HEK293 (cell line): ENCODE results near the gene SLC22A4.

Source experiments
- BCL11A ChIP-seq: fragments of 450-650 bp; formaldehyde crosslinking; IDR thresholded peaks from 2 replicates; pipeline ENCODE4 v1.5.1; 2016; ENCODE audit warnings: low read depth, missing biosample characterization, missing genetic modification characterization
- ELK4 ChIP-seq: IDR thresholded peaks from 2 replicates; pipeline ENCODE4 v1.6.1; 2011; ENCODE audit warnings: mild to moderate bottlenecking, low read depth, low read length, borderline replicate concordance
- GLIS2 ChIP-seq: fragments of 450-650 bp; formaldehyde crosslinking; IDR thresholded peaks from 2 replicates; pipeline ENCODE4 v1.5.1; 2016; ENCODE audit warnings: missing biosample characterization, missing genetic modification characterization
- HOXD13 ChIP-seq: sonication (generic); formaldehyde crosslinking; IDR thresholded peaks from 2 replicates; pipeline ENCODE4 v1.8.0; 2022; ENCODE audit warnings: missing genetic modification reagents, borderline replicate concordance
- OSR2 ChIP-seq: fragments of 450-650 bp; formaldehyde crosslinking; IDR thresholded peaks from 2 replicates; pipeline ENCODE4 v1.5.1; 2016; ENCODE audit warnings: missing biosample characterization, missing genetic modification characterization
- PATZ1 ChIP-seq: fragments of 450-650 bp; formaldehyde crosslinking; IDR thresholded peaks from 2 replicates; pipeline ENCODE4 v1.5.1; 2016; ENCODE audit warnings: missing biosample characterization, missing genetic modification characterization
- WT1 ChIP-seq: fragments of 450-650 bp; formaldehyde crosslinking; IDR thresholded peaks from 2 replicates; pipeline ENCODE4 v1.5.1; 2016; ENCODE audit warnings: missing biosample characterization, missing genetic modification characterization
- ZBTB20 ChIP-seq: fragments of 450-650 bp; formaldehyde crosslinking; IDR thresholded peaks from 2 replicates; pipeline ENCODE4 v1.5.1; 2016; ENCODE audit warnings: missing biosample characterization, missing genetic modification characterization
- ZFP37 ChIP-seq: fragments of 450-650 bp; formaldehyde crosslinking; IDR thresholded peaks from 2 replicates; pipeline ENCODE4 v1.5.1; 2016; ENCODE audit warnings: missing biosample characterization, missing genetic modification characterization
- ZNF121 ChIP-seq: fragments of 450-650 bp; formaldehyde crosslinking; IDR thresholded peaks from 2 replicates; pipeline ENCODE4 v1.5.1; 2016; ENCODE audit warnings: missing biosample characterization, missing genetic modification characterization
- ZNF24 ChIP-seq: fragments of 450-650 bp; formaldehyde crosslinking; IDR thresholded peaks from 2 replicates; pipeline ENCODE4 v1.5.1; 2016; ENCODE audit warnings: missing biosample characterization, missing genetic modification characterization
- ZNF274 ChIP-seq, 2 experiments: fragments of 200-500 bp in 1 of 2; fragments of 450-650 bp in 1 of 2; sonication (Bioruptor generic) in 1 of 2; formaldehyde crosslinking in 1 of 2; IDR thresholded peaks; 2 replicates each; pipeline versions ENCODE4 v1.5.1 to v1.6.1; 2014 to 2016; ENCODE audit warnings: borderline replicate concordance in 1 of 2, inconsistent platforms in 1 of 2, low read length in 1 of 2, missing biosample characterization in 1 of 2, missing genetic modification characterization in 1 of 2
- ZNF324 ChIP-seq: fragments of 450-650 bp; formaldehyde crosslinking; IDR thresholded peaks from 2 replicates; pipeline ENCODE4 v1.5.1; 2016; ENCODE audit warnings: missing biosample characterization, missing genetic modification characterization
- ZNF341 ChIP-seq: fragments of 450-650 bp; formaldehyde crosslinking; IDR thresholded peaks from 2 replicates; pipeline ENCODE4; 2016; ENCODE audit warnings: low read depth, missing biosample characterization, missing genetic modification characterization
- ZNF350 ChIP-seq: fragments of 450-650 bp; formaldehyde crosslinking; IDR thresholded peaks from 2 replicates; pipeline ENCODE4 v1.5.0; 2017; ENCODE audit warnings: missing biosample characterization, mild to moderate bottlenecking, missing genetic modification characterization
- ZNF366 ChIP-seq: fragments of 450-650 bp; formaldehyde crosslinking; conservative IDR thresholded peaks from 2 replicates; pipeline ENCODE4 v1.5.1; 2016; ENCODE audit warnings: missing biosample characterization, missing genetic modification characterization
- ZNF391 ChIP-seq: fragments of 450-650 bp; formaldehyde crosslinking; IDR thresholded peaks from 2 replicates; pipeline ENCODE4 v1.5.1; 2016; ENCODE audit warnings: low read depth, missing biosample characterization, missing genetic modification characterization, borderline replicate concordance
- ZNF394 ChIP-seq: fragments of 450-650 bp; formaldehyde crosslinking; IDR thresholded peaks from 2 replicates; pipeline ENCODE4 v1.5.1; 2016; ENCODE audit warnings: missing biosample characterization, missing genetic modification characterization, mild to moderate bottlenecking, moderate library complexity, borderline replicate concordance
- ZNF404 ChIP-seq: fragments of 450-650 bp; formaldehyde crosslinking; IDR thresholded peaks from 2 replicates; pipeline ENCODE4 v1.5.1; 2017; ENCODE audit warnings: missing biosample characterization, missing genetic modification characterization
- ZNF501 ChIP-seq: fragments of 450-650 bp; formaldehyde crosslinking; IDR thresholded peaks from 2 replicates; pipeline ENCODE4 v1.5.1; 2016; ENCODE audit warnings: missing biosample characterization, missing genetic modification characterization
- ZNF600 ChIP-seq: fragments of 450-650 bp; formaldehyde crosslinking; IDR thresholded peaks from 2 replicates; pipeline ENCODE4 v1.5.1; 2016; ENCODE audit warnings: missing biosample characterization, missing genetic modification characterization
- ZNF621 ChIP-seq: fragments of 450-650 bp; formaldehyde crosslinking; IDR thresholded peaks from 2 replicates; pipeline ENCODE4 v1.5.1; 2017; ENCODE audit warnings: missing biosample characterization, missing genetic modification characterization
- ZNF629 ChIP-seq: fragments of 450-650 bp; formaldehyde crosslinking; IDR thresholded peaks from 2 replicates; pipeline ENCODE4 v1.5.1; 2017; ENCODE audit warnings: missing biosample characterization, missing genetic modification characterization
- ZNF660 ChIP-seq: fragments of 450-650 bp; IDR thresholded peaks from 2 replicates; pipeline ENCODE4 v1.5.1; 2018; ENCODE audit warnings: missing biosample characterization, mild to moderate bottlenecking, missing genetic modification characterization
- ZNF670 ChIP-seq: fragments of 450-650 bp; formaldehyde crosslinking; IDR thresholded peaks from 2 replicates; pipeline ENCODE4 v1.5.1; 2016; ENCODE audit warnings: missing biosample characterization, missing genetic modification characterization, low read depth
- ZNF777 ChIP-seq: fragments of 450-650 bp; formaldehyde crosslinking; IDR thresholded peaks from 2 replicates; pipeline ENCODE4 v1.5.1; 2017; ENCODE audit warnings: missing biosample characterization, missing genetic modification characterization, borderline replicate concordance
- TF ChIP-seq, protein P1 (sequence below): fragments of 450-650 bp; formaldehyde crosslinking; IDR thresholded peaks from 2 replicates; pipeline ENCODE4 v1.5.1; 2016; ENCODE audit warnings: missing biosample characterization, missing genetic modification characterization, low read depth
- TF ChIP-seq, protein P2 (sequence below): fragments of 450-650 bp; formaldehyde crosslinking; IDR thresholded peaks from 2 replicates; pipeline ENCODE4 v1.5.1; 2016; ENCODE audit warnings: missing biosample characterization, missing genetic modification characterization
- TF ChIP-seq, protein P3 (sequence below): fragments of 450-650 bp; formaldehyde crosslinking; optimal IDR thresholded peaks from 2 replicates; pipeline ENCODE3; 2016; ENCODE audit warnings: missing biosample characterization, mild to moderate bottlenecking, missing genetic modification characterization

SLC22A4 gene

DNA sequence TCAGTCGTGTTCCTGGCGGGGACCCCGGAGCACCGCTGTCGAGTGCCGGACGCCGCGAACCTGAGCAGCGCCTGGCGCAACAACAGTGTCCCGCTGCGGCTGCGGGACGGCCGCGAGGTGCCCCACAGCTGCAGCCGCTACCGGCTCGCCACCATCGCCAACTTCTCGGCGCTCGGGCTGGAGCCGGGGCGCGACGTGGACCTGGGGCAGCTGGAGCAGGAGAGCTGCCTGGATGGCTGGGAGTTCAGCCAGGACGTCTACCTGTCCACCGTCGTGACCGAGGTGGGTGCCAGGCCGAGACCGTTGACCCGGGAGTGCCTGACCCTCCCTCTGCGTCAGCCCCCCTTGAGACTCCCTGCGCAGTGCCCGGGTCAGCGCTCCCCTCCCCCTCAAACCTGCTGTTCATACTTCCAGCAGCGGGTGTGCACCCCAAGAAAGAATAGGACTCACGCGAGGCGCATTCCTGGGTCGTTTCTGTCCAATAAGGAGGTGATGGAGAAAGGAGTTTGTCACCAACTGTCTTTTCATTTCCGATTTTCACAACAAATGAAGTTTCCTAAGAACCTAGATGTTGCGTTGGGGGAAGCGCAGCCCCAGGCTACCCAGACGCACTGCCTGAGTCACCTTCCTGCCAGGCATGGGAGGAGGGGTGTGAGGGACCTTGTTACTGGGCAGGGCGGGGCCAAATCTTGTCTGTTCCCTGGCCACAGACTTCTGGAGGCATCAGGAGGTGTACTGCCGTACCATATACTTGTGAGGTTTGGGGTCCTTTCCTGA is 722 bp downstream of the SLC22A4 start (continued):
- TF ChIP-seq ZNF350 (tag by site-specific recombination) (no peak), ZNF391 (0 out of 2 replicates have a peak, but pooled peaks have one; percentile 14), ELK4 (no peak), ZNF660 (tag by site-specific recombination) (0 out of 2 replicates have a peak, but pooled peaks have one; percentile 54), ZNF24 (tag by site-specific recombination) (0 out of 2 replicates have a peak, but pooled peaks have one; percentile 15), ZFP37 (tag by site-specific recombination) (no peak; the same call in 1 of the 2 replicates), ZNF341 (peak; percentile 73), ZNF394 (tag by site-specific recombination) (0 out of 2 replicates have a peak, but pooled peaks have one; percentile 18), ZNF501 (tag by site-specific recombination) (0 out of 2 replicates have a peak, but pooled peaks have one; percentile 35), ZBTB20 (no peak), WT1 (tag by site-specific recombination) (0 out of 2 replicates have a peak, but pooled peaks have one; percentile 41), ZNF777 (tag by site-specific recombination) (peak; percentile 76; the same call in 1 of the 2 replicates), ZNF121 (tag by site-specific recombination) (0 out of 2 replicates have a peak, but pooled peaks have one; percentile 41), OSR2 (no peak), ZNF324 (0 out of 2 replicates have a peak, but pooled peaks have one; percentile 52), ZNF629 (tag by site-specific recombination) (peak; percentile 43; the same call in 1 of the 2 replicates), BCL11A (tag by site-specific recombination) (no peak), ZNF621 (tag by site-specific recombination) (no peak), ZNF670 (tag by site-specific recombination) (no peak), ZNF274 (IDR thresholded peaks at IDR 0.05; ENCODE audit: low read length) (no peak), ZNF274 (tag by site-specific recombination; IDR thresholded peaks at IDR 0.05; ENCODE audit: borderline replicate concordance) (no peak), ZNF600 (tag by site-specific recombination) (no peak; the same call in 1 of the 2 replicates), ZNF366 (tag by site-specific recombination) (no peak), ZNF404 (tag by site-specific recombination) (no peak), PATZ1 (tag by site-specific recombination) (no peak), GLIS2 (tag by site-specific recombination) (peak; percentile 76), HOXD13 (CRISPR knock-in tag) (no peak)
- TF ChIP-seq, protein P1, sequence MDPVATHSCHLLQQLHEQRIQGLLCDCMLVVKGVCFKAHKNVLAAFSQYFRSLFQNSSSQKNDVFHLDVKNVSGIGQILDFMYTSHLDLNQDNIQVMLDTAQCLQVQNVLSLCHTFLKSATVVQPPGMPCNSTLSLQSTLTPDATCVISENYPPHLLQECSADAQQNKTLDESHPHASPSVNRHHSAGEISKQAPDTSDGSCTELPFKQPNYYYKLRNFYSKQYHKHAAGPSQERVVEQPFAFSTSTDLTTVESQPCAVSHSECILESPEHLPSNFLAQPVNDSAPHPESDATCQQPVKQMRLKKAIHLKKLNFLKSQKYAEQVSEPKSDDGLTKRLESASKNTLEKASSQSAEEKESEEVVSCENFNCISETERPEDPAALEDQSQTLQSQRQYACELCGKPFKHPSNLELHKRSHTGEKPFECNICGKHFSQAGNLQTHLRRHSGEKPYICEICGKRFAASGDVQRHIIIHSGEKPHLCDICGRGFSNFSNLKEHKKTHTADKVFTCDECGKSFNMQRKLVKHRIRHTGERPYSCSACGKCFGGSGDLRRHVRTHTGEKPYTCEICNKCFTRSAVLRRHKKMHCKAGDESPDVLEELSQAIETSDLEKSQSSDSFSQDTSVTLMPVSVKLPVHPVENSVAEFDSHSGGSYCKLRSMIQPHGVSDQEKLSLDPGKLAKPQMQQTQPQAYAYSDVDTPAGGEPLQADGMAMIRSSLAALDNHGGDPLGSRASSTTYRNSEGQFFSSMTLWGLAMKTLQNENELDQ (tag by site-specific recombination), result no peak
- TF ChIP-seq, protein P2, sequence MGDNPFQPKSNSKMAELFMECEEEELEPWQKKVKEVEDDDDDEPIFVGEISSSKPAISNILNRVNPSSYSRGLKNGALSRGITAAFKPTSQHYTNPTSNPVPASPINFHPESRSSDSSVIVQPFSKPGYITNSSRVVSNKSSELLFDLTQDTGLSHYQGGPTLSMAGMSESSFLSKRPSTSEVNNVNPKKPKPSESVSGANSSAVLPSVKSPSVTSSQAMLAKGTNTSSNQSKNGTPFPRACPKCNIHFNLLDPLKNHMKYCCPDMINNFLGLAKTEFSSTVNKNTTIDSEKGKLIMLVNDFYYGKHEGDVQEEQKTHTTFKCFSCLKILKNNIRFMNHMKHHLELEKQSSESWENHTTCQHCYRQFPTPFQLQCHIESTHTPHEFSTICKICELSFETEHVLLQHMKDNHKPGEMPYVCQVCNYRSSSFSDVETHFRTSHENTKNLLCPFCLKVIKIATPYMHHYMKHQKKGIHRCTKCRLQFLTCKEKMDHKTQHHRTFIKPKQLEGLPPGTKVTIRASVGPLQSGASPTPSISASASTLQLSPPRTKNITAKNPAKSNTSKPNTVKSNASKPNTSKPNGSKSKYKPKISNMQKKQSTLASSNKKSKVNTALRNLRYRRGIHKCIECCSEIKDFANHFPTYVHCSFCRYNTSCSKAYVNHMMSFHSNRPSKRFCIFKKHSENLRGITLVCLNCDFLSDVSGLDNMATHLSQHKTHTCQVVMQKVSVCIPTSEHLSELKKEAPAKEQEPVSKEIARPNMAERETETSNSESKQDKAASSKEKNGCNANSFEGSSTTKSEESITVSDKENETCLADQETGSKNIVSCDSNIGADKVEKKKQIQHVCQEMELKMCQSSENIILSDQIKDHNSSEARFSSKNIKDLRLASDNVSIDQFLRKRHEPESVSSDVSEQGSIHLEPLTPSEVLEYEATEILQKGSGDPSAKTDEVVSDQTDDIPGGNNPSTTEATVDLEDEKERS, result no peak
- TF ChIP-seq, protein P3, sequence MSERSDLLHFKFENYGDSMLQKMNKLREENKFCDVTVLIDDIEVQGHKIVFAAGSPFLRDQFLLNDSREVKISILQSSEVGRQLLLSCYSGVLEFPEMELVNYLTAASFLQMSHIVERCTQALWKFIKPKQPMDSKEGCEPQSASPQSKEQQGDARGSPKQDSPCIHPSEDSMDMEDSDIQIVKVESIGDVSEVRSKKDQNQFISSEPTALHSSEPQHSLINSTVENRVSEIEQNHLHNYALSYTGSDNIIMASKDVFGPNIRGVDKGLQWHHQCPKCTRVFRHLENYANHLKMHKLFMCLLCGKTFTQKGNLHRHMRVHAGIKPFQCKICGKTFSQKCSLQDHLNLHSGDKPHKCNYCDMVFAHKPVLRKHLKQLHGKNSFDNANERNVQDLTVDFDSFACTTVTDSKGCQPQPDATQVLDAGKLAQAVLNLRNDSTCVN (tag by site-specific recombination), result no peak
